NCI-H1048 (cell line): ENCODE measurements around the gene XG.
"Not testable (repeated sequence)": the region's sequence is repeated elsewhere in the genome, so short reads cannot be mapped to it uniquely, and the experiment has no call there.

ENCODE experiments used
- DNase-seq: peaks from one replicate; lab custom pipeline; 2025; lab: John Stamatoyannopoulos, UW

XG gene

DNA sequence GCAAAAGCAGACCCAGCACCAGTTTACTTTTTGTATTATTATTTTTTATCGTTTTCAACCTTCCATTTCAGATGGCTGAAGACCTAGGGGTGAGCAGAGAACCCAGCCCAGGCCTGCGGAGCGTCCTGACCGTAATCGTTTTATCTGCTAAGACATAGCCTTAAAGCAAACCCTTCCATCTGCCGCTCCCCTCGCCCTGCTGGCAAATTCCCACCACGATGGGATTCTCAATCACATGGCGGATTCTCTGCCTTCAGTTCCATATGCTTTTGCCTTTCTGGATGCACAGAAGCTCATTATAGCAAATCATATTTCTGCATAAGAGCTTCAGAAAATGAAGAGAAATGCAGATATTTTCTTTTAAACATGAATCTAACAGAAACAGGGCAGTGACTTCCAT lies 18.6 kb upstream of the XG start:
- no peak for DNase-seq

DNA sequence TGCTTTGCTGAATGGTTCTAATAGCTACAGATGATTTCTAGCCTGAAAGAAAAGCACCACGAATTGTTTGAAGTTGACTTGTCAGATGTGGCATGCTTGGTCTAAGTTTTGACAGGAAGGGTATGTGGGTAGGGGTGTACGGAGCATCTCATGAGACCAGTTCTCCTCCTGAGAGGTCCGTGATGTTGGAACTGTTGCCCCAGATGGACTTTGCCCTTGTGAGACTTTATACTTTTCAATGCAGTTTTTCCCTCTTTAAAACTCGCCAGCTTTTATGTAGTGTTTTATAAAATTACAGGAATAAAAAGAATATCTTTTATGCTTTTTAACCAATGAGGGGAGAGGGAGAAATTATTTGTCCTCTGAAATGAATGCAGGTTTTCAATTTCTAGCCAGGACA lies 16.6 kb upstream of the XG start:
- no peak for DNase-seq

DNA sequence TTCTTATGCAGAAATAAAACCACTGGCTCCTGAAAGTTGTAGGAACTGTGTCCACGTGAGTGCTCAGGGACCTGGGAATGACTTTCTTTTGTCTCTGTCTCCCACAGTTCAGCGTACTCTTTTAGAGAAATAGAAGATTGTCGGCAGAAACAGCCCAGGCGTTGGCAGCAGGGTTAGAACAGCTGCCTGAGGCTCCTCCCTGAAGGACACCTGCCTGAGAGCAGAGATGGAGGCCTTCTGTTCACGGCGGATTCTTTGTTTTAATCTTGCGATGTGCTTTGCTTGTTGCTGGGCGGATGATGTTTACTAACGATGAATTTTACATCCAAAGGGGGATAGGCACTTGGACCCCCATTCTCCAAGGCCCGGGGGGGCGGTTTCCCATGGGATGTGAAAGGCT lies 11.2 kb upstream of the XG start:
- DNase-seq, result no peak

DNA sequence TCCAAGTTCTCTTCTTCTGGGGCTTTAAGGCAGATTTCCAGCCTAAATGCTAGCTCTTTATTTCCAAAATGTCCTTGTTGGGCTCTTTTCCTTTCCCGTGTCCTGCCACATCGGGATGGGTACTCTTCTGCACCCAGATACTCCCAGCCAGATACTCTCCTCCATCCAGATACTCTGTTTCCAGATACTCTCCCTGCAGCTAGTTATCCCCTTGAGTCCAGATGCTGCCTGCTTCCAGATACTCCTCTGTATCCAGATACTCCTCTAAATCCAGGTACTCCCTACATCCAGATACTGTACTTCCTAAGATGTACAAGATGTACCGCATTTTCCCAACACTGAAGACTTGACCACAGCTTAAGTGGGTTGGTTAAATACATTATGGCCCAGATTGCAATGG lies 10.5 kb upstream of the XG start:
- no peak for DNase-seq

DNA sequence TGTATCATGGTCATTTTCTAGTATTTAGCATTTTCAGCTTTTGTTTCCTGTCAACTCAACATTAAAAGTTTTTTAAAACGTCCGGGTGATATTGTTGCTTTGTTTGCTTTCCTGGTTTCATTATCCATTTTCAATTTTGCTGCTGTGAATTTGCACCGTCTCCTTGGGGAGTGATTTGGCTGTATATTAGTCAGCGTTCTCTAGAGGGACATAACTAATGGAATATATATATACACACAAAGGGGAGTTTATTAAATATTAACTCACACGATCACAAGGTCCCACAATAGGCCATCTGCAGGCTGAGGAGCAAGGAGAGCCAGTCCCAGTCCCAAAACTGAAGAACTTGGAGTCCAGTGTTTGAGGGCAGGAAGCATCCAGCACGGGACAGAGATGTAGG lies 5.6 kb upstream of the XG start:
- not testable (repeated sequence) for DNase-seq

DNA sequence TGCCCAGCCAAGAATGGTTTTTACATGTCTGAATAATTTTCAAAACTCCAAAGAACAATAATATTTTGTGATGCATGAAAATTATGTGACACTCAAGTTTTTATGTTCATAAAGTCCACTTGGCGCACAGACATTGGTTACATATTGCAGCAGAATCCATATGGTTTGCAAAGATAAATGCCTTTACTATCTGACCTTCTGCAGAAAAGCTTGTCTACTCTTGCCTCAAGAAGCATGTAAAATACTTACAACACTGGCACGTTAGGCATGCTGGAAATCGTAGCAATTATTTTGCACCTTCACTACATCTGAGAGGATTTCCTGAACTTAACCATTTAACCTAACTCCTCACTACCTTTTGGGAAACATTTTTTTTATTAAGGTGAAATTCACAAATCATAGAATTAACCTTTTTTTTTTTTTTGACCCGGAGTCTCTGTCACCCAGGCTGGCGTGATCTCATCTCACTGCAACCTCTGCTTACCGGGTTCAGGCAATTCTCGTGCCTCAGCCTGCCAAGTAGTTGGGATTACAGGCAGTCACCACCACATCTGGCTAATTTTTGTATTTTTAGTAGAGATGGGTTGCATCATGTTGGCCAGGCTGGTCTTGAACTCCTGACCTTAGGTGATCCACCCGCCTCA lies 3.5 kb upstream of the XG start:
- DNase-seq, result no peak

DNA sequence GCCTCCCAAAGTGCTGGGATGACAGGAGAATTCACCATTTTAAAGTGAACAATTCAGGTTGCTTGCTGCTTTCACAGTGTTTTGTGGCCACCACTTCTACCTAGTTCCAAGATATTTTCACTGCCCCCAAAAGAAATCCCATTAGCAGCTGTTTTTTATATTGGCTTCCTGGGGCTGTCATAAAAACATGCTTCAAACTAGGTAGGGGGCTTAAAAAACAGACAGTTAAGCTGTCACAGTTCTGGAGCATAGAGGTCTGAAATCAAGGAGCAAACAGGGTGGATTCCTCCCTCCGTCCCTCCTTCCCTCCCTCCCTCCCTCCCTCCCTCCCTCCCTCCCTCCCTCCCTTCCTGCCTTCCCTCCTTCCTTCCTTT lies 3.0 kb upstream of the XG start:
- DNase-seq, result no peak

DNA sequence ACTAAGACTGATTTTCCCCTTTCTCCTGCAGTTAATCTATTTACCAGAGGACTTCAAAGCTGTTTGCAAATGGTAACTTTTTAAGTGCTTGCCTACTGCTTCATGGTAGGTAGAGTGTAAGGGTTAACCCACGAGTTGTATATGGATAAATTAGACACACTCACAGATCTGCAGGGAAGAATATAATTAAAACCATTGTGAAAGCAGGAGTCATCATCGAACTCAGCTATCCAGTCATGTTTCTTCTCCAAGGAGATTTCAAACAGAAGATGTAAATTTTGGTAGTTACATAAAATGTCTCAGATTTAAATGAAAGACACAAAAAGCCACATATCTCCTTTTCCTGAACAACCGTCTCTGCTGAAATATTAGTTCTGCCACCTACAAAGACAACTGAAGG lies 549 bp upstream of the XG start:
- no peak for DNase-seq

DNA sequence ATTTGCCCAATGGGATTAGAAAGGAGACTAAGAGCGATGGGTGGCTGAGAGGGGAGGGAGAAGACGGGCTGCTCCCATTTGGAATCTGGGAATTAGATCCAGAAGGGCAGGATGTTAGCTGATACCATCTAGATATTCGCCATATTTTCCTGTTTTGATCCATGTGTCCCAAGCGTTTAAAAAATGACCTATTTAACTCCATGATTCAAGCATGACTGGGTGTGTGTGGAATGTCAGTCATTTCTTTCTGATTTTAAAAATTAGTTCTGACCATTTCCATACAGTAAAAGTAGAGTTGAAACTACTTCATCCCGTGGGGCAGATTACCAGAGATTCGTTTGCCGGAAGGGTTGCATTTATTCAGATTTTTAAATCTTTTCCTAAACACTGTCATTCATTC lies 601 bp downstream of the XG start:
- DNase-seq, result not testable (repeated sequence)

DNA sequence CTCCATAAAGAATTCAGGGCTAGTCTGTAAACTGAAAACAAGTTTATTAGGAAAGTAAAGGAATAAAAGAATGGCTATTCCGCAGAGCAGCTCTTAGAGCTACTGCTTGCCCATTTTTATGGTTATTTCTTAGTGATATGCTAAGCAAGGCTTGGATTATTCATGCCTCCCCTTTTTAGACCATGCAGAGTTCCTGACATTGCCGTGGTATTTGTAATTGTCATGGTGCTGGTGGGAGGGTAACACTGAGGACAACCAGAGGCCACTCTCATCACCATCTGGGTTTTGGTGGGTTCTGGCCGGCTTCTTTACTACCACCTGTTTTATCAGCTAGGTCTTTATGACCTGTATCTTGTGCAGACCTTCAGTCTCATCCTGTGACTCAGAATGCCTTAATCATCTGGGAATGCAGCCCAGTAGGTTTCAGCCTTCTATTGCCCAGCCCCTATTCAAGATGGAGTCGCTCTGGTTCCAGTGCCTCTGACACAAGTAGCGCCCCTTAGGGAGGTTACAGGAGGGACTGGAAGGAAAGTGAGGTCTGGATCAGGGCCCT lies 3.4 kb downstream of the XG start:
- DNase-seq, result not testable (repeated sequence)

DNA sequence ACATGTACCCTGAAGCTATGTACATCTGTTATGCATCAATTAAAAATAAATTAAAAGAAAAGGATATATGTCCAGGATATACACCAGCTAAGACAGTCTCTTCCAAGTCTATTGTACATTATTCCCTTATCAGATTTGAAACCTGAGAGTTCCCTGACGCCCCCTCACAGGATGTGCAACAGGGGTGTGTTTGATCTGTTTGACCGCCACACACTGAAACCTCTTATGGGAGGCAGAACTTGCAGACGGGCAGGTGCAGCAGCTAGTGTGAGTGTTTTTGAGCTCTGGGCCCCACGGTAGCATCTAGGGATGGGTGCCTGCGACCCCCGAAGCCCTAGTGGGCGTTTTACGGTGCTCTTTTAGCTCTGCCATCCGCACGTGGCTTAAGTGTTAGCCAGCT lies 4.7 kb downstream of the XG start:
- no peak for DNase-seq

DNA sequence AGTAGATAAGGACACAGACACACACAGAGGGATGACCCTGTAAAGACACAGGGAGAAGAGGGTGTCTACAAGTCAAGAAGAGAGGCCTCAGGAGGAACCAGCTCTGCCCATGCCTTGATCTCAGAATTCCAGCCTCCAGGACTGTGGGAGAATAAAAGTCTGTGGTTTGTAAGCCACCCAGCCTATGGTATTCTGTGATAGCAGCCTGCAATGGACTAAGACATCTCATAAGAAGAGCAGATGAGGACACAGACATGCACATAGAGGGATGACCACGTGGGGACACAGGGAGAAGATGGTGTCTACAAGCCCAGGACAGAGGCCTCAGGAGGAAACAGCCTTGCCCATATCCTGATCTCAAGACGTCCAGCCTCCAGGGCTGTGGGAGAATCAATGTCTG lies 9.4 kb downstream of the XG start:
- DNase-seq, result no peak

DNA sequence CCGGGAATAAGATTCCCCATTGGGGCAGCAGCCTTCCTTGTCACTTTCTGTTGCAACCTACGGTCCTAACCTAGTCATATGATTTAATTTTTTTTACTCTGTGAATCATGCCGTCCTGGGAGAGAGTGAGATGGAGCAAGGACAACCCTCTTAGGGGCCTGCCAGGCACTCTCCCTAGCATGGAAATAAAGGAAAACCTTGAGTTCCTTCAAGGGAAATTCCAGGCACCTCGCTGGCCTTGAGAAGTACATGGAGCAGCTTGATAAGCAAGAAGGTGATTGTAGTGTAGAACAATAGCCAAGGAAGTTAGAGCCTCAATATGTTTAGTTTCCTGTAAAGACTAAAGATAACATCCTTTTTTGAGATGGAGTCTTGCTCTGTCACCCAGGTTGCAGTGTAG lies 10.8 kb downstream of the XG start:
- not testable (repeated sequence) for DNase-seq

DNA sequence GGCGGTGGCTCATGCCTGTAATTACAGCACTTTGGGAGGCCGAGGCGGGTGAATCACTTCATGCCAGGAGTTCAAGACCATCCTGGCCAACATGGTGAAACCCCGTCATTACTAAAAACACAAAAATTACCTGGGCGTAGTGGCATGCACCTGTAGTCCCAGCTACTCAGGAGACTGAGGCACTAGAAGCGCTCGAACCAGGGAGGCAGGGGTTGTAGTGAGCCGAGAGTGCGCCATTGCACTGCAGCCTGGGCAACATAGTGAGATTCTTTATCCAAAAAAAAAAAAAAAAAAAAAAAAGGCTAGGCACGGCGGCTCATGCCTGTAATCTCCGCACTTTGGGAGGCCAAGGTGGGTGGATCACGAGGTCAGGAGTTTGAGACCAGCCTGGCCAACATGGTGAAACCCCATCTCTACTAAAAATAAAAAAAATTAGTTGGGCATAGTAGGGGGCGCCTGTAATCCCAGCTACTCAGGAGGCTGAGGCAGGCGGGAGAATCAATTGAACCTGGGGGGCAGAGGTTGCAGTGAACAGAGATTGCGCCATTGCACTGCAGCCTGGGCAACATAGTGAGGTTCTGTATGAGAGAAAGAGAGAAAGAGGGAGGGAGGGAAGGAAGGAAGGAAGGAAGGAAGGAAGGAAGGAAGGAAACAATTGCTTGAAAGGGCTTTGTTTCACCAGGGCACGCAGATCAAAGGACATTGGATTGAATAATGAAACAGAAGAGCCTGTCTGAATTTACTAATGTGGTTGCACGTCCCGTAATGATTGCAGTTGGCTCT lies 13.1 kb downstream of the XG start:
- not testable (repeated sequence) for DNase-seq

DNA sequence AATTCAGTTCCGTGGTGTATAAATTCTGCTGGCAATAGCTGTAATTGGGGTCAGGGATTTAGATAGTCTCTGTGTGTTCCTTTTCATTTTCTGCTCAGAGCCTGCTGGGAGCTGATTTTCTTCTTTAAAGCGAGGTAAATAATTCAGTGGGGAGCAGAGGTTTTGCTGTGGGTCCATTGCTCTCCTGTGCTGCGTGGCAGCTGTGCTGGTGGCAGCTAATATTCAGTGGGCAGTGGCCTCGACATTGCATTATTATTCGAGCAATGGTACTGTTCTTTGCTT lies 13.7 kb downstream of the XG start:
- no peak for DNase-seq

DNA sequence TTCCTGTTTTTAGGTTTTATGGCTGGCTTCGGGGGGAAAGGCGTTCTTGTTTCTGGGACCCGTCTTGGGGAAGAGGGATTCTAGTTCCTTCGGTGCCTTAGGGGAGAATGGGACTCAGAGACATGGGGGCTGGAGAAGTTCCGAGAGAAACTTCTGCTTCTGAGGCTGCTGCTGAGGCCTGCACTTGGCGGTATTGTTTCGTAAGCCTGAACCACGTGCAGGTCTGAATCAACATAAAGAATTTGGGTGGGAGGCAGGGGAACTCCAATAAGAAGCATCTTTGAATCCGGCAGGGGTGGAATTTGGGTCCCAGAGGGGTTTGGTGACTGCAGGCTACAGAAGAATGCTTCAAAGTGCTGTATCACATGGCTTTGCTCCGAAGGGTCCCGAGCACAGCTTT lies 15.1 kb downstream of the XG start:
- DNase-seq, result no peak

DNA sequence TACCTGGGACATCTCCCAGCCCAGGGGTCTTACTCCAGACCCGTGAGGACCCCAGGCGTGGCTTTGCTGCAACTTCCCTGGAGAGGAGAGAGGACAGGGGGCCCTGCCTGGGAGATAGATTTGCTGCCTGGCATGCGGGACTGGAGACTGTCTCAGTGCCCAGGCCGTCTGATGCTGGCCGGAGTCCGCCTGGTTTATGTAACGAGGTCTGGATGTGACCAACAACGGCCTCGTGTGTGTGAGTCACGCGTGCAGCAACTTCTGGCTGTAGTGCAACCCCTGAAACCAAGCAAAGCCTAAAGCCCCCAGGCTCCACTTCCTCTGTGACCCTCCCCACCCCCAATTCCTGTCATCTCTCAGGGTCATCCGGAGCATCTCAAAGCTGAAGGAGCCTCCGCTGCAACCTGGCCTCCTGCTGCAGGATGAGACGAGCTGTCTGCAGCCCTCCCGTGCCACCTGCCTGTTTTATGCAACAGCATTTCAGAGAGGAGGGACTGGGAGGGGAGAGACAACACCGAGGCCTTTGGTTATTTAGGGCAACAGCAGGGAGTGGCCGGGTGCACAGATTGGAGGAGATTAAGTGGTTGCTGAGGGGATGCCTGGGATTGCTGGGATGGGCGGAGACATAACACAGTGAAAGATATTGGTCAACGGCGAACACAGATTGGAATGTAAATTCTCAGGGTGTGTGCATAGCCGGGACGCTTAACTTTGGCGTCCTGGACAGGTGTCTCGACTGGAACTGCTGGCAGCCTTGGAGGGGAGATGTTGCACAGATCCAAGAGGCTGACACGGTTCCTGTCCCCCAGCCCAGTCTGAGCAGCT lies 16.0 kb downstream of the XG start:
- no peak for DNase-seq

DNA sequence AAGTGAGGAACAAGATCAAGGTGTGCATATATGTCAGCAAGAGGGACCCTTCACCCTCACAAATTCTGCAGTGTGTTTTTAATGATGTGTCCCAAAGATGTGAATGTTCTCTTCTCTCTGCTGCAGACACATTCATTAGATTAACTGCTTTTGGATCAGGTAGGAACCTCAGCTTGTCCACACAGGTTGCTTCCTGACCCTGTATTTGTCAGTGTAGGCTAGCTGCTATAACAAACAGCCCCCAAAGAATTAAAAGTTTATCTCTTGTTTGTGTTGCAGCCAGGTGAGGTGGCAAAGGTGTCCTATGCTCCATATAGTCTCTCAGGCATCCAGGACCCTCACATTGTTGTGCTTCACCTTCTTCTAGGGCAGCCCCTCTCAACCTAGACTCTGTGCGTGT lies 17.8 kb downstream of the XG start:
- no peak for DNase-seq

DNA sequence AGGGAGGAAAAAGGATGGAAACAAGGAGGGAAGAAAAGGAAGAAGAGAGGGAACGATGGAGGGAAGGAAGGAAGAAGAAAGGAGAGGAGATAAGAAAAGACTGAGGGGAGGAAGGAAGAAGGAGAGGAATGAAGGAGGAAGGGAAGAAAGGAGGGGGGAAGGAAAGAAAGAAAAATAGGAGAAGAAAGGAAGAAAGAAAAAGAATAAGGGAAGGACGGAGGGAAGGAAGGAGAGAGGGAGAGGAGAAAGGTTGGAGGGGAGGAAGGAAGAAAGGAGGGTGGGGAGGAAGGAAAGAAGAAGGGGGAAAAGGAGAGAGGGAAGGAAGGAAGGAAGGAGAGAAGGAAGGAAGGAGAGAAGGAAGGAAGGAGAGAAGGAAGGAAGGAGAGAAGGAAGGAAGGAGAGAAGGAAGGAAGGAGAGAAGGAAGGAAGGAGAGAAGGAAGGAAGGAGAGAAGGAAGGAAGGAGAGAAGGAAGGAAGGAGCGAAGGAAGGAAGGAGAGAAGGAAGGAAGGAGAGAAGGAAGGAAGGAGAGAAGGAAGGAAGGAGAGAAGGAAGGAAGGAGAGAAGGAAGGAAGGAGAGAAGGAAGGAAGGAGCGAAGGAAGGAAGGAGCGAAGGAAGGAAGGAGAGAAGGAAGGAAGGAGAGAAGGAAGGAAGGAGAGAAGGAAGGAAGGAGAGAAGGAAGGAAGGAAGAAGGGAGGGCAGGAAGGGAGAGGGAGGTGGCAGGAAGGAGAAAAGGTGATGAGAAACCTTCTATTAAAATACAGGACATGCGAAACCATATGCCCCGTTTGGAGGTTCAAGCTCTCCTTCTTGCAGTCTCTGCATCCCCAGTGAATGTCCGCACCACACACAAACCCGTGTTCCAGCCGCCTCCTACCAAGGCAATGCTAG lies 21.6 kb downstream of the XG start:
- DNase-seq, result not testable (repeated sequence)

DNA sequence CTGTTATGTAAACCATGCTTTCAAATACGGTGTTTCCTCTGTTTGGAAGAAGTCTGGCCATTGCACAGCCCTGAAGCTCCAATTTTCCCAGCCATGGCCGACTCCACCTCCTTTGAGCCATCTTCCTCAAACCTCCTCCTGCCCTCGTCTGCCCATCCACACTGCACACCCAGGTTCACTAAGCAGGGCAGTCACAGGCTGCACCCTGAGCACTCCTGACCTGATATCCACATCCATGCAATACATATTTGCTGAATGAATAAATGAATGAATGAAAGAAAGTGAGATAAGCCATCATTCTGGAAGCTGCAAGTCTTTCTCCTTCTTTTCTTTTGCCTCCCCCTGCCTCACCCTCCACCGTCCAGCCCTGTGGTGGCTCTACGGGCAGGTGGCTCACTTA lies 22.2 kb downstream of the XG start:
- no peak for DNase-seq

DNA sequence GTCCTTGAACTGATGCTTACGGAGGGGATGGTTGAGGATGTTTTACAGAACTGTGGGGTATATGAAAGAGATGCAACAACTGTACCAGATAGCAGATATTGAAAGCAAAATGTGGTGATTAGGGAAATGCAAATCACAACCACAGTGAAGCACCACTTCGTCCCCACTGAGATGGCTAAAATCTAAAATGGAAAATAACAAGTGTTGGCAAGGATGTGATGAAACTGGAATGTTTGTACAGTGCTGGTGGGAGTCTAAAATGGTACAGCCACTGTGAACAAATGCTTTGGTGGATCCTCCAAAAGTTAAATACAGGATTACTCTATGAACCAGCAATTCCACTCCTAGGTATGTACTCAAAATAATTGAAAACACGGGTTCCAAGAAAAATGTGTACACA lies 22.9 kb downstream of the XG start:
- no peak for DNase-seq
